Renal cortical epithelial cell (primary cell): Measurements from ENCODE around the gene LTF. TPM values are rescaled to one million over a fixed set of nuclear protein-coding genes. Genes with fewer than 3 reads are reported as not detected.

ENCODE experiments used
- DNase-seq: peaks from one replicate; pipeline ENCODE4 v3.0.0-alpha.2; 2011; ENCODE audit warnings: low read depth
- total RNA-seq: library from RNA; depleted of rRNA; stranded (reverse); fragments of >200 nt; gene quantifications from 2 replicates; pipeline ENCODE4 v1.2.3, GENCODE V29; 2014

The LTF gene
- total RNA-seq, 1 donor from 2014 or later: 299 TPM

DNA sequence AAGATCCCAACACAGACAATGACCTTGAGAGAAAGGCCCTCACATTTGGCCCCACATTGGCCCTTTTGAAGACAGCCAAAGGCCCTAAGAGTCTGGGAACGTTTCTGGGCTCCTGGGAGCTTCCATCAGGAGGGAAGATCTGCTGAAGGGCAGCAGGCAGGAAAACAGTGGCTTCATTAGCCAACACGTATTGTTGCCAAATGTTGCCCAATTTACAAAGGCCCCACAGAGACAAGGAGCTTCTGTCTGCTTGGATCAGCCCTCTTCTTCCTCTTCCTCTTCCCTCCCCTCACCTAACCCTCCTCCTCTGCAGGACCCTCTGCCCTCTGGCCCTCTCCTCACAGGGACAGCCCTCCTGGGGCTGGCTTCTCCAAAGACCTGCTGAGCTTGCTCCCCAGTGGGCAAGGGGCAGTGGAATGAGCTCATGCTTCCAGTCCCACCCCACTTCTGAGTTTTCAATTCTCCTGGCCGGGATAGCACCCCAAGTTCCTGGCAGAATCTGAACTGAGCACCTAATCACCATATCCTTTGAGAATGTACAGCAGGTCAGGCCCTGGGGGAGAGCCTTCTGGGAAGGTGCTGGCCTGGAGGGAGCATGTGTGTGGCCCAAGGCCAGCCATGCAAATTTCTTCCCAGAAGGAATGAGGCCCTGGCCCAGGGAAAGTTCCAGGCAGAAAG, 5.1 kb upstream of the LTF start:
- peak; percentile 13 for DNase-seq

DNA sequence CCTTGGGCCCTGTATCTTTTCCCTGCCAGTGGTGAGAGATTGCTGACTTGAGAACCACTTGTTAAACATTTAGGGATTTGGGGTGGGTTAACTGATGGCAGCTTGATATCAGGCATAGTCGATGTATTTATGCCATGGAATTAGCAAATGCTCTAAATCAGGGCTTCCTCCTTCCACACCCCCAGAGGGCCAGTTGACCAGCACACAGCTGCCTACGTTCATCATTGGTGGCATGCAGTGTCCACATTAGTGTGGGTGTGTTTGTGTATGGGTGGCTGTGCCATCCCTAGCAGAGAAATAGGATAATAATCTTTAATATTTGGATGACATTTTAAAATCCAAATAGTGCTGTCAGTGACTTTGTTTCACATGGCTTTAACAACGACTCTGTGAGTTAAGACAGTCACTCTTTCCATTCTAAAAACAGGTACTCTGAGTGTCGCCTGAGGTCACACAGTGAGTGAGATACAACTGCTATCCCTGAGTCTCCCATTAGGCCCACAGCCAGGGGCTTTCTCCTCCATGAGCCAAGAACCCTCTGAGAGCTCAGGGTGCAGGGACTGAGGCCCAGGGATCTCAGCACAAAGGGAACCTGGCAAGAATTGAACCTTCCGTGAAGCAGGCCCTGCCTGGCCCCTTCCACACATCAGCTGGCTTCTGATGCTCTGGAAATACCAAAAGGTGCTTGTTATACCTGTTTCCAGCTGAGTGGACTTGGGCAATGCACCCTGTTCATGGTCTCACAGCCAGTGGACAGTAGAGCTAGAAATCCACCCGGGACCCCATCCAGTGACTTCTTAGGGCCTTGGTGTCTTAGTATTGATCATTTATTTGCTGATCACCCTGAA, 4.3 kb upstream of the LTF start:
- no peak for DNase-seq

DNA sequence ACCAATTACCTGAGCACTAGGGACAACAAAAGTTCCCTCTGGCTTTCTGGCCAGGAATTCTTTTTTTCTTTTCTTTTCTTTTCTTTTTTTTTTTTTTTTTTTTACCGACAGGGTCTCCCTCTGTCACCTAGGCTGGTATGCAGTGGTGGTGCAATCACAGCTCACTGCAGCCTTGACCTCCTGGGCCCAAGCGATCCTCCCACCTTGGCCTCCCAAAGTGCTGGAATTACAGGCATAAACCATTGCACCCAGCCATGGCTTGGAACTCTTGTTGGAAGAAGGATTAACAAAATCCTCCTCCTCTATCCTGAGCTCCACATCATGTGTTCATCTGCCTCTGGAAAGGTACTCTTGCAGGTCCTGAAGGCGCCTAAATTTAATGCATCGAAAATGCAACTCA, 2.9 kb upstream of the LTF start:
- DNase-seq: no peak

DNA sequence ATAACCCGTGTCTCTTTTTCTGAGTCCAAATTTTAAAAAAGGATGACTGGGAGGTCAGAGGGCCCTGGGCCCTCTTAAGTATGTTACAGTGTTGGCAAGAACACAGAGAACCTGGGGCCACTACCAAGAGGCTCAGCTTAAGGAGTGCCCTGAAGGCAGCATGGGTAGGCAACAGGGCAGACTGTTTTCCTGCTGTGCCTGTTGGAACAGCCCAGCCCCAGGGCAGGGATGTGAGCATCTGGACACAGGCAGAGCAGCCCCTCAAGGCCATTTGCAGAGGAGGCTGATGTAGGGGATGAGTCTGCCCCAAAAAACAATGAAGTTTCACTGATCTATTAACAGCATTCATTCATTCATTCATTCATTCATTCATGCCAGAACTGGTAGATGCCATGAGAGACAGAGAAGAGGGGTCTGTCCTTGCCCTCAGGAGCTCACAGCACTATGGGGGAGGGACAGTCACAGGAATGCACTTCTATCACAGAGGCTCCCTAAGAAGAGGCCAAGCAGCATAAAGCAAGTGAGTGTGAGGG, 2.2 kb upstream of the LTF start:
- no peak for DNase-seq

DNA sequence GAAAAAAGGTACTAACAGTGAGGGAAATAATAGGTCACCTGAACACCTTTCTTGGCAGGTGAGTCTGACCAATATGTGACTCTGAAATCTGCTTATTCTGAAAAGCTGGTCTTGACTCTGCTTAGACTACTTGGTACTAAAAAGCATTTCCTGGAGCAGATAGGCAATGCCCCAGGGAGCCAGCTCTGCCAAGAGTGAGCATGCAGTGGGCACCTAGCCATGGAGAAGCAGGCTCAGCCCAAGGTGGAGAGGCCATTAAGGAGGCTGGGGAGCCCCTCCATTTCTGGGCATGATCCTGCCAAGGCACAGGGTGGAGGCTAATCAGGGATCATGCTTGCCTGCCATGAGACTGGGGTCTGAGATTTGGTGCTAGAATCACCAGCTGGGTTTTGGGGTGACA, 1.6 kb upstream of the LTF start:
- DNase-seq: no peak

DNA sequence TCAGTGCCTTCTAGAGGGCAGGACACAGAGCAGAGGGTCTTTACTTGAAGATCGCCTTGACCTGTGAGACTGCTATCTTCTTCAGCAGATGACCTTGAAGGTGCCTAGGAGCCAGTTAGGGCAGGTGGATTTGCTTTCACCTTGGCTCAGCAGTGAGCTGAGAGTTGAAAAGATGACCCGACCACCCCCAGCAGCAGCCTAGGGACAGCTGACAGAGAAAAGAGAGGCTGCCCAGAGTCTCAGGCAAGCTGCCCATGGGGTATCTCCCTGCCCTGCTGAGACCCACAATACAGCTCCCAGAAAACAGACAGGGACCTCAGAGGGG, 453 bp upstream of the LTF start:
- no peak for DNase-seq

DNA sequence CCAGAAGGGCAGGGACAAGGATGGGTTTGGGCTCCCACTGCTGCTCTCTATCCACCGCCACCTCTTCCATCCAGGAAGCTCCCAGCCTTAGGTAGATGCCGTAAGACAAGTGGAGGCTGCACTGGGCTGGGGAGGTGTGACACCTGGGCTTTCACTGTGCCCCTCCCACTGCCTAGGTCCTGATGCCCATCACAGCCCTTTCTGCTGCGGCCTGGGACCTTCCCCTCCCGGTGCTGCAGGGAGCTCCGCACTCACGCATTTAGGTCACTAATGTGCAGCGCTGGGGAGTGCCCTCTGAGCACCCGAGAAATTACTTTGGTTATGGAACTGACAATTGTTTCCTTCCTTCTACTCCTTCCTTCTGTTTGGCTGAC, 850 bp downstream of the LTF start:
- no peak for DNase-seq

DNA sequence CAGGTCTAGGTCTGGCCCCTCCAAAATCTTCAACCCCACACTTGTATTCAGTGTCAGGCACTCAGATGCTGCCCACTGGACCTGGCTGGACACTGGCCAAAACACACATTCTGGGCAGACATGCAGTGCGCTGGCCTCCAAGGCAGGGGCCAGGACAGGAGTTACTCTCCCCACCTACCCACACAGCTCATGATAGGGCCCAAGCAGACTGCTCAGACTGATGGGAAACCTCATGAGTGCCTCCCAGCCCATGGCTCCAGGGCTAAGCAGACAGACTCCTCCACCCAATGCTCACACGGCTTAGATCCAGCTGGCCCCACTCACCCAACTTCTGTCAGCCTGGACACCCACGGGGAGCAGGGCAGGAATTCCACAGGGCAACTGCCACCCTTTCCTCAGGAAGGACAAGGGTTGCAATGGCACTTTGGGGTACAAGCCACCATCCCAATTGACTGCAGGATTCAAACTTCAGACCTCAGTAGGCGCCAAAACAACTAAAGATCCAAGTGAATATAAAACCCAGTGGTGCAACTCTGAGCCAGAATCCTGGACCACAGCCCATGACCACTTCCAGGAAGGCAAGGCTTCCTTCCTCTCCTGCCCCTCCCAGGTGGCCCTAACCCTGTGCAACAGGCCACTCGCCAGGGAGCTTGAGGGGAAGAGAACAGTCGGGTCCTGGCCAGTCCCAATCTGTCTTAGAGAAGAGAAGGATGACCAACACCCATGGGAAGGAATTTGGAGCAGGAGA, 1.4 kb downstream of the LTF start:
- no peak for DNase-seq

DNA sequence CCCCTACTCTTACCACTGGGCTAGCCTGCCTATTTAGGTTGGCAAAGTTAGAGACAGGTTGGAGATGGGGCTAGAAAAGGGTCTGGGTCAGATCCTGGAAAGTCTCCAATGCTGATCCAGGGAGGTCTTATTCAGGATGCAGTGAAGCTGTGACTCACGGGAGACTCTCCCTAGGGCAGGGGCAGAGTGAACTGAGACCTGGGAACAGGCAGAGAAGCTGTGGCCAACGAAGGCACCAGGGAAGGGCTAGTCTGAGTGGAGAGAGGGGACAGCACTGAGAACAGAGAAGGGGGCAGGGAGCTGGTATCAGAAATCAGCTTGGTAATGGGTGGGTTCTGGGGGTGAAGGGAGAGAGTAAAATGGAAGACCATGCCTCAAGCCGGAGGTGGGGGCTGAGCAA, 2.2 kb downstream of the LTF start:
- no peak for DNase-seq

DNA sequence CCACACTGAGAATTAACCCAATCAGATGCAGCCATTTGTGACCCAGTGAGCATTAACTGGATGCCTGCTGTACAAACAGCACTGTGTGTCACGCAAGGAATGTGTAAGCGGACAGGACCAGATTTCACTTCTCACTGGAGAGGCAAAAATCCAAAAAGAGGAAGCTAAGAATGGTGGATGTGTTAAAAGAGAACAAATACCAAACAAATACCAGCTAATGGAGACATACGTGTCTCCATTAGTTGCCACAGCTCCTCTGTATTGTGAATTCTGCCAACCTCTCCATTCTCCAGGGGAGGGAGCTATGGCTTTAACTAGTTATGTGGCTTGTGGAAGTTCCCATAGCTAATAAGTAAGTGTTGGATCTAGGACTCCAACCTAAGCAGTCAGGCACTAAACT, 2.6 kb downstream of the LTF start:
- peak; percentile 18 for DNase-seq

DNA sequence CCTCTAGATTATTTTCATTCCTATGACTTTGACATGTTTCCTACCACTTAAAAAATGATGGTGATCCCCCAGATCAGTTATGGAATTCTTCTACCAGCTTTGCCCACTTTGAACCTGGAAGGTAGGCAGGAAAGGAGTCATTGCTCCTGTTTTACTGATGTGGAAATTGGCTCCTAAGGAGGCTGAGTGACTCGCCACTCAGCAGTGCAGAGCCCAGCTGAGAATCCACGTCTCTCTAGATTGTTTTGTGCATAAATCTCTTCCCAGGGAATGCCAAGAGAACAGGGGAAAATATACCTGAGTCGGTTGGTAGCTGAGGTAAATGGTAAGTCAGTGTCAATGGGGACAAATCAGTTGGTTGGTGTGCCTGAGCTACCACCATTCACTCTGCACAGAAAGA, 4.7 kb downstream of the LTF start:
- peak; percentile 40 for DNase-seq

DNA sequence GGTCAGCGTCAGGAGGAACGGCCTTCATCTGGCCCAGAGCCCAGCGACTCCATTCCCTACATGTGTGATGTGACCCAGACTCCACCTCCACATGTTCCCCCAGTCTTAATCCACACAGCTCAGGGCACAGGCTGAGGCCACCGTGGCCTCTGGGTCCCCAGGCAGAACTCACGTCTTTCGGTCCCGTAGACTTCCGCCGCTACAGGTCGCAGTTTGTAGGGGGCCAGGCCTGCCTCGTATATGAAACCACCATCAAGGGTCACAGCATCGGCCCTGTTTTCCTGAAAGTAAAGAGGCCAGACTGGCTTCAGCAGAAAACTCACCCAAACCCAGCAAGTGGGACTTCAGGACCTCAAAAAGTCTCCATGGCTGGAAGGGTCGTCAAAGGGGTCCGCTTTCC, 8.6 kb downstream of the LTF start:
- no peak for DNase-seq

DNA sequence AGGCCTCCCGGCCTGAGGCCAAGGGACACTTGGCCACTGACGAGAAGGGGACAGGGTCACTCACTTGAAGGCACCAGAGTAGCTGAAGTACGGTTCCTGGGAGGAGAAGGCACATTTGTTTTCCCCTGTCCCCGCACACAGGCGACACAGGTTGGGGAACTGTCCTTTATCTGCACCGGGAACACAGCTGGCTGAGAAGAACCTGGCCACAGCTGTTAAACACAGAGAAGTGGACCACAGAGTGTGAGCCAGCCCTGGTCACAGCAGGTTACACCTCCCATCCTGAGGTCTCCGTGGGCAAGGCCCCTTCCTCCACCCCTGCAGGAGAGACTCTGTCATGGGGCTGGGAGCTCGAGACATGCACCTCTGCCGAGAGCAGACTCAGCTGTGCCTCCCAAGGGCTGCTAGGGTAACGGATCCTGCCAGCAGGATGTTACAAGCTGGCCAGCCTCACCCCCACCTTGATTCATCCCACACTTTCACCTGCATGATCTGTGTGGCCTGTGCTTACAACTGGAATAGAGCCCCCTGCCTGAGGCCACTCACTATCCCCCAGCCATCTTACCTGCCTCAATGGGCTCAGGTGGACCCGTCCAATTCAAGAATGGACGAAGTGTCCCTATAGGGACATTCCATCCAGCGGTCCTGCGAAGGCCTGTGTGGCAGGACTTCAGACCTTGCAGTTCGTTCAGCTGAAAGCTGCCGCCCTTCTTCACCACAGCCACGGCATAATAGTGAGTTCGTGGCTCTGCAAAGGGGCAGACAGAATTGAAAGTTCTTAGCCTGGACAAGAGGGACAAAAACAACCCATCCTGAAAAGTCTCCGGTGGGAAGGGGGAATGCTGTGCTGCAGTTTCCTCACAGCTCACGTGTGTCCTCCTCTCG, 9.2 kb downstream of the LTF start:
- DNase-seq: no peak

DNA sequence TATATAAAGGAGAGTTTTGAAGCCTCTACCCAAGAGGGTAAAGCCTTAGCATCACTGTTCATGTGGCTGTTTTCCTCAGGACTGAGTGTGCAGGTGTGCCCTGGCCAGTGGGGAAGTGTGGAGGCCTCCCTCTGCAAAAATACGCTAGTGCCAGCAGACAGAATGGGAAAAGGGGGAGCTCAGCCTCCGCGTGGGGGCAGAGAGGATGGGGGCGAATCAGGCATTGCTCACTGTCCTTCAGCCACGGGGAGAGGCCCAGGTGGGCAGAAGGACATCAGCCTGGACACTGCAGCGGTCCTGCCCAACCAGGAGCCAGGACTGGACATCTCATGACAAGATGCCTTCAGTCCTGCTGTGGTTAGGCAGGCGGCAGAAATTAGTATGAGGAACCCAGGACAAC, 10.1 kb downstream of the LTF start:
- no peak for DNase-seq

DNA sequence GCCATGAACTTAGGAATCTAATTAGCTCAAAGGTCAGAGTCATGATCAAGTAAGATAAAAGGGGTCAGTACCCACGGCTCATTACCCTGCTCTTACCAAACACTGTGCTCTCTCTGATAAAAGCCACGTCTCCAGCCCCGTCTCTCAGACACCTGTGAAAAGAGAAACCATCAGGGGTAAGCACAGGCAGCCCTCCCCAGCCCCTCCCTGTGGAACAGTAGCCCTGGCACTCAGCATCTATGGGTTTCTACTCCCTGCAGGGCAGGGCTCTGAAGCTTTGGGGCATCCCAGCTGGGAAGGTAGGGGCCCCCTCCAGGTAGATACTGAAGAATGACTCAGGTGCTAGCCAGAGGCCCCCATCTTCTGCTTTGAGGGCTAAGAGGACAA, 10.5 kb downstream of the LTF start:
- no peak for DNase-seq

DNA sequence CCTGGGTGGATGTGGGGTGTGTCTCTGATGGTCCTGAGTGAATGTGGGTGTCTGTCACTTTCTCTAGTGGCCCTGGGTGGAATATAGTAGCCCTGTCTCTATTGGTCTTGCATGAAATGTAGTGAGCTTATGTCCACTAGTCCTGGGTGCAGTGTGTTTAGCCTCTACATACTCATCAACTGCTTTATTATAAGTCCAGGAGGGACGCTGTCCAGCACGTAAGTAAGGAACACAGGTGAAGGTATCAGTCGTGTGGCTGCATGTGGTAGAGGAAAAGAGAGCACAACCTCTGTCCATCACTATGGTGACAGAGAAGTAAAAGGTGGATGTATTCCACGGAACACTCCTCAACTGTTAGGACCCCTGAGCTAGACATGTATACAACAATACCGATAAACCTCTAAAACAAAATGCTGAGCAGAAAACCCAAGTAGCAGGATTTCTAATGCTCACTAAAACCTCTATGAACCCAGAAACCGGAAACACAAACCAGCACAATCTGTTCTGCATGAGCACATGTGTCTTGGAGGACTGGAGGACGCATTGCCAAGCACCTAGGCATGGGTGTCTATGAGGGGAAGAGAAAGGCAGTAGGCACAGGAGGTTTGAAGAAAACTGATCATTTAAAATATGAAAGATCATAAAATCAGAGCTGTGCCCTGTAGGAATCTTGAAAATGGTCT, 11.0 kb downstream of the LTF start:
- DNase-seq: no peak

DNA sequence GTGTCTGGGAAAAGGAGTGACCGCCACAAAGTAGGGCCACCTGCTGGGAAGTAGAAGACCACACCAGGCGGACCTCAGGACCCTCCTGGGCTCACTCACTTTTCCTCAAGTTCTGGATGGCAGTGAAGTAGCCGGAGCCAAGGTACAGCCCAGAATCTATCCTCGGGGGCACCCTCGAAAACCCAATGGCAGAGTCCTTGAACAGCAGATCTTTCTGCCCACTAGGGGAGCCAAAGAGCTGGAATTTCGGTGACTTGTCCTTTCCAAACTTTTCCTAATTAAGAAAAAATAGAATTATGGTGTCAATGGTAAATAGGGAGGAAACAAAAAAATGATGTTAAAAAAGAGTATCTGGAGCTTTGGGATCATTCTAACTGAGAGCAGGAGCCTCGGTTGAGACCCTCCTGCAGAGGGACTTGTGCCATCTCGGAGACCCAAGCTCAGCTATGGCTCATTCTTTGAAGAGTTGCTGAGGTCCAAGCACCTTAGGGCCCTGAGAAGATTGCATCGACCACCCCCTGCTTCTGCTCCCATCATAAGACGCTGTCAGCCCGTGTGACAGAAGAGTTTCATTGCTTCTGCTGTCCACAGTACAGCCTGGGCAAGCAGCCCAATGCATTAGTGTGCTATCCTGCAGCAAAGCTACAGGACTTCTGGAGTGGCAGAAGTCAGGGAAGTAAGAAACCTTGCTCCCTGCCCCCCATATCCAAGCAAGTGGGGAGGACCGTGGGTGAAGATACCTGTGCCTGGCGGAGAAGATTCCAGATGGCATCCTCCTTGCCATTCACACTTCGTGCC, 14.8 kb downstream of the LTF start:
- no peak for DNase-seq

DNA sequence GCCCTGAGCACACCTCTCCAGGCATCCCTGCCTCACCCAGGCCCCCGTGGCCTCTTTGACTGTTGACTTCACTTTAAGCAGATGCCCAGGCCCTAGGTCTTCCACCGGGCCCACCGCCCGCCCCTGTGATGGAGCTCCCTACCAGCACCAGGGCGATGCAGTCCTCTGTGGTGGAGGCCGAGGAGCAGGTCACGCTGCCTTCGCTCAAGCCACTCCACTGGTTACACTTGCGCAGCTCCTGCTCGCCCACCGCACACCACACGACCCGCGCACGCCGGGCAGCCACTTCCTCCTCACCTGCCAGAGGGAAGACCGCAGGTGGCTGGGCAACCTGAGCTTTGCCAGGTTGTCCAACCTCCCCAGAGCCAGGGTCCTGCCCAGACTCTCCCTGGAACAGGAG, 16.0 kb downstream of the LTF start:
- DNase-seq: no peak

DNA sequence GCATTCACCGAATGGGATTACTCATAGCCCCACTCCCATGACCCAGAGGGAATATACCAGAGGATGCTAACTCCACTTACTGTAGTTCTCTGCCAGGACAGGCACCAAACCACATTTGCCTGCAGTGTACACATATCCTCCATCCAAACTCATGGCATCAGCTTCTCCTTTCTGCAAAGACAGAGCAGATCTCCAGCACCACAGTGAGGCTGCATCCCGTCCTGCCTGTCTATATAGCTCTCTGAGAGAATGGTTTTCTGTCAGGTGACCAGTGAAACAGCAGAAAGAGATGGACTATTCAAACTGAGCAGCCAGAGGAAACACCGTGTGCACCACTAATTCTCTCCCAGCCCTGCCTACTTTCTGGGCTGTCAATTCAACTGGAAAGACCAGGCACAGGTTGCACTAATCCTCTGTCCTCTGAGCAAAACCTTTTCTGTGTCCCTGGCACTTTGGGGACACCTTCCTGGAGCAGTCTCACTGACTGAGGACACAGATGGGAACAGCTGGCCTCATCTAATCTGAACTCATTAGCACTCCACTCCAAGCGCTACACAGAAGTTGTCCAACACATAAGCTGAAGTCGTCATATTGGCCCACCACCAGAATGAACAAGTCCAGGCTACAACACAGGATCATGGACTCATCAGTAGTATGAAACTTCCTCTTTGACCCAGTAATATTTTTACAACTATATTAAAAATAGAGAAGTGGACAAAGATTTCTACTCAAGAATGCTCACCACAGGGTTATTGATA, 17.3 kb downstream of the LTF start:
- DNase-seq: no peak
